ENCODE measurements around the gene TOB1.

DNA sequence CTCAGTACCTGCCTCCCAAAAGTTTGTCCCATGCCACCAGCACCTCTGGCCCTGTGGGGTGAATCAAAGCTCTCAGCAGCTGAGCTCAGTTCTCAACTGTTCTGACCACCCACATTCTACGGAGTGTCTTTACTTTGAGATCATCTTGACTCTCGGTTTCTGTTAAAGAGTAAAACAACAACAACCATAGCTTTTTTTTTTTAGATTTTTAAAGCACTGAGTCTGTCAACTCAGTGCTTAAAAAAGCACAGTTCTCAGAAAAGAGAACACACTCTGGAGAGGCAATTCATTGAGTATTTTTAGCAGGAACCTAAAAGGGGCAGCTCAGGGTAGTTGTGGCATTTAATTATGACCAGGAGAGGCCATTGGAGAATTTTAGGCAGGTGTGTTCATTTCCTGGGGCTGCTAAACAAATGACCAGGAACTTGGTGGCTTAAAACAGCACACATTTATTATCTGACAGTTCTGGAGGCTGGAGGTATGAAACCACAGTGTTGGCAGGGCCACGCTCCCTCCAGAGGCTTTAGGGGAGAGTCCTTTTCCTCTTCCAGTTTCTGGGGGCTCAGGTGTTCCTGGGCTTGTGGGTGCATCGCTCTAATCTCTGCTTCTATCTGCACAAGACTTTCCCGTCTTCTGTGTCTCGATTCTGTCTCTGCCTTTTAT lies 37.5 kb downstream of the TOB1 start:
- TF ChIP-seq, protein P1, sequence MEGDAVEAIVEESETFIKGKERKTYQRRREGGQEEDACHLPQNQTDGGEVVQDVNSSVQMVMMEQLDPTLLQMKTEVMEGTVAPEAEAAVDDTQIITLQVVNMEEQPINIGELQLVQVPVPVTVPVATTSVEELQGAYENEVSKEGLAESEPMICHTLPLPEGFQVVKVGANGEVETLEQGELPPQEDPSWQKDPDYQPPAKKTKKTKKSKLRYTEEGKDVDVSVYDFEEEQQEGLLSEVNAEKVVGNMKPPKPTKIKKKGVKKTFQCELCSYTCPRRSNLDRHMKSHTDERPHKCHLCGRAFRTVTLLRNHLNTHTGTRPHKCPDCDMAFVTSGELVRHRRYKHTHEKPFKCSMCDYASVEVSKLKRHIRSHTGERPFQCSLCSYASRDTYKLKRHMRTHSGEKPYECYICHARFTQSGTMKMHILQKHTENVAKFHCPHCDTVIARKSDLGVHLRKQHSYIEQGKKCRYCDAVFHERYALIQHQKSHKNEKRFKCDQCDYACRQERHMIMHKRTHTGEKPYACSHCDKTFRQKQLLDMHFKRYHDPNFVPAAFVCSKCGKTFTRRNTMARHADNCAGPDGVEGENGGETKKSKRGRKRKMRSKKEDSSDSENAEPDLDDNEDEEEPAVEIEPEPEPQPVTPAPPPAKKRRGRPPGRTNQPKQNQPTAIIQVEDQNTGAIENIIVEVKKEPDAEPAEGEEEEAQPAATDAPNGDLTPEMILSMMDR (IDR thresholded peaks at IDR 0.05), result no peak
- TF ChIP-seq POLR2A (IDR thresholded peaks at IDR 0.05), result no peak
